Esophagus muscularis mucosa (tissue), 4 donors: ENCODE results near the gene UFD1. TPM values are rescaled to one million over a fixed set of nuclear protein-coding genes. Genes with fewer than 3 reads are reported as not detected.

Source experiments
- DNase-seq: peaks from one replicate; pipeline ENCODE4 v3.0.0-alpha.2; 2017; ENCODE audit errors: extremely low spot score
- H3K27ac ChIP-seq, 4 donors: fragments of 200-600 bp; sonication (generic); replicated peaks in 1 of 4; 1 replicate in 3 of 4; 2 replicates in 1 of 4; pipeline ENCODE4 v1.5.1; 2016 to 2019; ENCODE audit warnings: mild to moderate bottlenecking in 1 of 4
- H3K27me3 ChIP-seq, 4 donors: fragments of 200-600 bp; sonication (generic); one replicate each; pipeline versions ENCODE4 v1.5.1 to v1.6.0; 2016 to 2019
- H3K36me3 ChIP-seq, 4 donors: fragments of 200-600 bp; sonication (generic); one replicate each; pipeline ENCODE4 v1.5.1; 2016 to 2019
- H3K4me1 ChIP-seq, 4 donors: fragments of 200-600 bp; sonication (generic); one replicate each; pipeline ENCODE4 v1.5.1; 2016 to 2019
- H3K4me3 ChIP-seq, 4 donors: fragments of 200-600 bp; sonication (generic); 1 replicate in 2 of 4; 2 replicates in 2 of 4; pipeline ENCODE4 v1.5.1; 2016 to 2019; ENCODE audit warnings: mild to moderate bottlenecking in 4 of 4, moderate library complexity in 1 of 4
- H3K9me3 ChIP-seq, 4 donors: fragments of 200-600 bp; sonication (generic); 1 replicate in 3 of 4; 2 replicates in 1 of 4; pipeline ENCODE4 v1.5.1; 2016 to 2019
- EP300 ChIP-seq: sonication (generic); formaldehyde crosslinking; IDR thresholded peaks from one replicate; pipeline ENCODE4 v1.6.1; 2017; ENCODE audit warnings: antibody characterized with exemption
- POLR2A ChIP-seq: fragments of 450-650 bp; IDR thresholded peaks from one replicate; pipeline ENCODE4 v1.6.1; 2017; ENCODE audit warnings: antibody characterized with exemption, moderate library complexity, mild to moderate bottlenecking, low read depth
- POLR2AphosphoS5 ChIP-seq, 2 donors: sonication (generic); formaldehyde crosslinking; IDR thresholded peaks; one replicate each; pipeline ENCODE4 v1.6.1; 2017; ENCODE audit warnings: antibody characterized with exemption in 2 of 2
- WGBS: methylation state at CpG from one replicate; pipeline ENCODE4 v1.1.5; 2018; 5-methylcytosine and 5-hydroxymethylcytosine counted together
- intact Hi-C: fragments of 100-400 bp; cut with DNase I; formaldehyde crosslinking; loops from one replicate; pipeline ENCODE4 v1.15.1; 2023
- total RNA-seq, 4 donors: library from RNA; depleted of rRNA; stranded (reverse); fragments of >200 nt; gene quantifications; one replicate each; pipeline versions ENCODE4 v1.1.0 to v1.2.1, GENCODE V29; 2016
- TF ChIP-seq, protein P1 (sequence below), 3 experiments: fragments of 200-600 bp in 2 of 3; fragments of 450-650 bp in 1 of 3; sonication (generic) in 2 of 3; IDR thresholded peaks; one replicate each; pipeline ENCODE4 v1.5.1; 2017 to 2019; ENCODE audit warnings: antibody characterized with exemption in 3 of 3, mild to moderate bottlenecking in 2 of 3, moderate library complexity in 1 of 3

Gene UFD1
- total RNA-seq, 4 donors from 2014 or later: 54.8 to 65.2 (median 57.1) TPM

DNA sequence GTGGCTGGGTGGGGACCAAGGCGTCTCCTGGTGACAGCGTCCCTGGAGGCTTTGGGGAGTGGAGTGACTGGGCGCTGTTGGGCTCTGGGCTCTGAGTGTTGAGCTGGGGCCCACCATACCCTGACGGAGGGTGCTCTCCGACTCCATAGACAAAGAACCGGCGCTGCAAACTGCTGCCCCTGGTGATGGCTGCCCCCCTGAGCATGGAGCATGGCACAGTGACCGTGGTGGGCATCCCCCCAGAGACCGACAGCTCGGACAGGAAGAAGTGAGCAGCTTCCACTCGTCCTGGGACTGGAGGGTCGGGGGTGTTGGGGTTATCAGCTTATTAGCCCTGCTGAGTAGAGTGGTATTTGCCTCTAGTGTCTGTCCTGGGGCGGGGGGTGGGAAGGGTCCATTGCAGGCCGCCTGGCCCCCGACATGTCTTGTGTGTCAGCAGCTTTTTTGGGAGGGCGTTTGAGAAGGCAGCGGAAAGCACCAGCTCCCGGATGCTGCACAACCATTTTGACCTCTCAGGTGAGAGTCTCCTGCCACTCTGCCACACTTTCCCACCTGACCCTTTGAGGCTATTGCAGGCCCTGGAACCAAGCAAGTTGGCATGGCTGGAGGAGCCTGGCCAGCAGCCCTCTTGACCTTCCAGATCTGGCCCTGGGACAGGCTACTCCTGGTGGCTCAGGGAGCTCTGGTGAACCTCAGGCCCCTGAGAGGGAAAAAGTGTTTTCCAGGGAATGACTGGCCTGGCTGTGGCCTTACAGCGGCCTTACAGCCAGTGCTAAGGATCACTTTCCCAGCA lies 37.6 kb upstream of the UFD1 start:
- DNase-seq: no peak
- intact Hi-C loops: no loop called here
- no peaks in the 10 kb centered on the region for H3K36me3 ChIP-seq
- no peak overlapping the region for H3K4me3 ChIP-seq
- peaks cover 0 to 14% (median 3%) of the 10 kb centered on the region in 4 donors for H3K9me3 ChIP-seq
- H3K27me3 ChIP-seq: no peaks in the 10 kb centered on the region
- H3K27ac ChIP-seq: no peak overlapping the region
- 93% methylated on average over 14 of the region's 19 CpGs for WGBS
- H3K4me1 ChIP-seq: no peaks in the 10 kb centered on the region
- TF ChIP-seq, protein P1, sequence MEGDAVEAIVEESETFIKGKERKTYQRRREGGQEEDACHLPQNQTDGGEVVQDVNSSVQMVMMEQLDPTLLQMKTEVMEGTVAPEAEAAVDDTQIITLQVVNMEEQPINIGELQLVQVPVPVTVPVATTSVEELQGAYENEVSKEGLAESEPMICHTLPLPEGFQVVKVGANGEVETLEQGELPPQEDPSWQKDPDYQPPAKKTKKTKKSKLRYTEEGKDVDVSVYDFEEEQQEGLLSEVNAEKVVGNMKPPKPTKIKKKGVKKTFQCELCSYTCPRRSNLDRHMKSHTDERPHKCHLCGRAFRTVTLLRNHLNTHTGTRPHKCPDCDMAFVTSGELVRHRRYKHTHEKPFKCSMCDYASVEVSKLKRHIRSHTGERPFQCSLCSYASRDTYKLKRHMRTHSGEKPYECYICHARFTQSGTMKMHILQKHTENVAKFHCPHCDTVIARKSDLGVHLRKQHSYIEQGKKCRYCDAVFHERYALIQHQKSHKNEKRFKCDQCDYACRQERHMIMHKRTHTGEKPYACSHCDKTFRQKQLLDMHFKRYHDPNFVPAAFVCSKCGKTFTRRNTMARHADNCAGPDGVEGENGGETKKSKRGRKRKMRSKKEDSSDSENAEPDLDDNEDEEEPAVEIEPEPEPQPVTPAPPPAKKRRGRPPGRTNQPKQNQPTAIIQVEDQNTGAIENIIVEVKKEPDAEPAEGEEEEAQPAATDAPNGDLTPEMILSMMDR (IDR thresholded peaks at IDR 0.05): no peak
- no peak for TF ChIP-seq POLR2AphosphoS5 (IDR thresholded peaks at IDR 0.05)
- TF ChIP-seq POLR2A: no peak
- no peak for TF ChIP-seq EP300

DNA sequence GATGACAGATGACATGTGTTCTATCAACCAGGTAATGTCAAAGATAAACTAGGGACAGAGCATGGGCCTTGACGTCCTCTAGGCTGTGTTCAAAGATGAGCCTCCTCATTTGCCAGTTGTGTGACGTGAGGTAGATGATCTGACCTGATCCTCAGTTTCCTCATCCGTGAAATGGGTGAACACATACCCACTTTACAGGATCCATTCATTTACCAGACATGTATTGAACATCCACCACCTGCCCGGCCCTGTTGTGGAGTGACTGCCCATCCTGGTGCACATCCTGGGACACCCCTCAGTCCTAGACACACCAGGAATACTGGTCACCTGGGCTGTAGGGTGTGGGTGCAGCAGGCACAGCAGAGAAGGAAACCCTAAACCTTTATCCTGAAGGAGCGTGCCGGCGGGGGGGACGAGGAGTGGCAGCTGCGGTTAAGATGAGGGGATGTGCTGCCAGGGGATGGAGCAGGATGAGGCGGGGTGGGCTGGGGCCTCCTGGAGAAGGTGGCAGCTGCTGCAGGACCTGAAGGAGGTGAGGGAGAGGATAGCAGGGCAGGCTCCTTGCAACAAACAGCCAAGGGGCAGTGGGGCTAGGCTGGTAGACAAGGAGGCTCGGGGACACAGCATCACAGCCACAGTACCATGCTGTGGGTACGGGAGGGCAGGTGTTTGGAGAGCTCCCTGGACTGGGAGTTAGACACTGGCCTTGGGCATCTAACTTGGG lies 36.8 kb upstream of the UFD1 start:
- TF ChIP-seq, protein P1 (IDR thresholded peaks at IDR 0.05): no peak
- TF ChIP-seq POLR2AphosphoS5 (IDR thresholded peaks at IDR 0.05) (no peak), EP300 (no peak), POLR2A (no peak)
- Histone ChIP-seq H3K27ac (no peak overlapping the region), H3K27me3 (no peaks in the 10 kb centered on the region), H3K4me3 (no peak overlapping the region), H3K9me3 (peaks cover 0 to 14% (median 3%) of the 10 kb centered on the region in 4 donors), H3K36me3 (no peaks in the 10 kb centered on the region), H3K4me1 (no peaks in the 10 kb centered on the region)
- no peak for DNase-seq
- WGBS: 98% methylated on average over 12 of the region's 12 CpGs
- intact Hi-C loops: no loop called here

DNA sequence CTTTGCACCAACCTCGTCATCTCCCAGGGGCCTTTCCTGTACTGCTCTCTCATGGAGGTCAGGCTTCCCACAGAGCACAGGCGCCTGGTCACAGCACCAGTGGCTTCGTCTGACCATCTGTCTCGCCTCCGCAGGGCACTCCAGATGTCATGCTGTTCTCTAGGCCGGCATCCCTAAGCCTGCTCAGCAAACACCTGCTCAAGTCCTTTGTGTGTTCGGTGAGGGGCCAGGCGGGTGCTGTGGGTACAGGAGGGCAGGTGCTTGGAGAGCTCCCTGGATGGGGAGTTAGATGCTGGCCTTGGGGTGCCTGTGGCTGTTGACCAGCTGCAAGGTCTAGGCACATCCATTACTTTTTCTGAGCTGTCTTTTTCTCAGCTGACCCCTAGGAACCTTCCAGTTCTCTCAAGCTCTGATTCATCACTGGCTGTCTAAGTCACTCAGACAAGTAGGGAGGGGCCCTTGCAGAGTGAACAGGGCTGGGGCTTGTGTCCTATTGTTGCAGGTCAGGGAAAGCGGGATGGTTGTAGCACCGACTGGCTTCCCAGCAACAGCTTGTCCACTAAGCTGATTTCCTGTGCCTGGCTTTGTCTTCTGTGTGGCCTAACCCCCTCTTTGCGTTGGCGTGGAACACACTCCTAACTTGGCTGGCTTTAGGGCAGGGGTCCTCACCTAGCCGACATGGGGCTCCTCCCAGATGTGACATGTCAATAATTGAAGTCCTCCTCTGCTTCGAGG lies 36.0 kb upstream of the UFD1 start:
- no peak overlapping the region for H3K27ac ChIP-seq
- no peak overlapping the region for H3K4me3 ChIP-seq
- H3K9me3 ChIP-seq: peaks cover 0 to 14% (median 3%) of the 10 kb centered on the region in 4 donors
- intact Hi-C loops: no loop called here
- no peaks in the 10 kb centered on the region for H3K4me1 ChIP-seq
- no peaks in the 10 kb centered on the region for H3K36me3 ChIP-seq
- H3K27me3 ChIP-seq: no peaks in the 10 kb centered on the region
- no peak for TF ChIP-seq POLR2AphosphoS5 (IDR thresholded peaks at IDR 0.05)
- no peak for TF ChIP-seq POLR2A
- TF ChIP-seq, protein P1 (IDR thresholded peaks at IDR 0.05): no peak
- no peak for DNase-seq
- 91% methylated on average over 14 of the region's 14 CpGs for WGBS

DNA sequence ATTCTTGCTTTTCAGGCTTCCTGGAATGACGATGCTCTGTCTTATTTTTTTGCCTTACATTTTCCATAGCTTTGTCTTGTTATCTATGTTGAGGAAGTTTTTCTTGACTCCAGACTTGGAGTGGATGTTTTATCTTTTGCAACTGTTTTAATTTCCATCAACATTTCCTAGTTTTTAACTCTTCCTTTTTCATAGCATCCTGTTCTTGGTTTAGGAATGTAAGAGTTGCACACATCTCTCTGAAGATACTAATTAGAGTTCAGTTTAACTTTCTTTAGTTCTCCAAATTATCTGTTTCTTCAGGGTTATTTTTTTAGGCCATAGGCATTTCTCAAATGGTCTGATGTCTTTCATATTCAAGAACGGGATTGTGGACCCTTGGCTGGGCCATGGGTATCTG lies 34.8 kb upstream of the UFD1 start:
- DNase-seq: no peak
- Histone ChIP-seq H3K9me3 (peaks cover 0 to 14% (median 3%) of the 10 kb centered on the region in 4 donors), H3K36me3 (no peaks in the 10 kb centered on the region), H3K27ac (no peak overlapping the region), H3K4me1 (no peaks in the 10 kb centered on the region), H3K27me3 (no peaks in the 10 kb centered on the region), H3K4me3 (no peak overlapping the region)
- TF ChIP-seq EP300: no peak
- no peak for TF ChIP-seq POLR2AphosphoS5 (IDR thresholded peaks at IDR 0.05)
- TF ChIP-seq POLR2A: no peak
- TF ChIP-seq, protein P1 (IDR thresholded peaks at IDR 0.05): no peak
- intact Hi-C loops: no loop called here
- 50% methylated on average over 2 of the region's 2 CpGs for WGBS
